ENCODE results near the gene STIP1. TPM values are rescaled to one million over a fixed set of nuclear protein-coding genes. Genes with fewer than 3 reads are reported as not detected.

STIP1 gene
- total and polyA plus RNA-seq, 10 of the 15 experiments (the other 5 are each of a cell fraction or from before 2014, with no cell fraction given): 25.2 to 291 (median 191) TPM

GRCh38 chr11:64201543-64201942, 15.6 kb downstream of the STIP1 start:
- Histone ChIP-seq H3K27ac (ENCODE audit: control insufficient read depth, insufficient read depth) (no peak overlapping the region), H3K27me3 (replicated peaks in 1 of 2; ENCODE audit: control insufficient read depth in 2 of 2, insufficient read depth in 2 of 2, low read length in 1 of 2) (no peaks in the 10 kb centered on the region), H3K9ac (ENCODE audit: control insufficient read depth, insufficient read depth, low read length) (no peak overlapping the region), H3K4me3 (no peak overlapping the region), H3K36me3 (ENCODE audit: control insufficient read depth in 2 of 2, insufficient read depth in 2 of 2, low read length in 1 of 2) (peaks cover 42% of the 10 kb centered on the region in 2 experiments), H3K79me2 (ENCODE audit: control insufficient read depth, insufficient read depth, low read length) (peaks cover 12% of the 10 kb centered on the region), H2AFZ (ENCODE audit: control insufficient read depth, low read depth, low read length) (no peak overlapping the region), H3K4me1 (ENCODE audit: control insufficient read depth, insufficient read depth, low read length) (peaks cover 22% of the 10 kb centered on the region), H3K4me2 (ENCODE audit: control insufficient read depth, insufficient read depth) (no peak overlapping the region), H4K20me1 (ENCODE audit: control insufficient read depth, insufficient read depth) (no peaks in the 10 kb centered on the region), H3K9me3 (replicated peaks; ENCODE audit: control insufficient read depth, insufficient read depth, low read length) (no peaks in the 10 kb centered on the region)
- TF ChIP-seq KAT2A (conservative IDR thresholded peaks at IDR 0.05; ENCODE audit: control insufficient read depth, low read depth, low read length) (no peak), ASH2L (IDR thresholded peaks at IDR 0.05; ENCODE audit: borderline replicate concordance, low read depth) (no peak), ZNF622 (IDR thresholded peaks at IDR 0.05) (no peak), RBBP5 (conservative IDR thresholded peaks at IDR 0.05) (no peak), ZNF687 (IDR thresholded peaks at IDR 0.05) (no peak), MLLT1 (IDR thresholded peaks at IDR 0.05) (no peak), SP1 (IDR thresholded peaks at IDR 0.05; ENCODE audit: low read depth, low read length) (no peak), JUND (IDR thresholded peaks at IDR 0.05; ENCODE audit: low read depth, low read length) (no peak), E2F8 (IDR thresholded peaks at IDR 0.05; ENCODE audit: low read depth, partially characterized antibody) (no peak), SUPT20H (IDR thresholded peaks at IDR 0.05; ENCODE audit: borderline replicate concordance, control insufficient read depth, low read depth, low read length) (no peak), HDAC6 (IDR thresholded peaks at IDR 0.05; ENCODE audit: unreplicated experiment) (no peak)
- ATAC-seq (no peak), DNase-seq (ENCODE audit: low read depth, low spot score) (no peak), FAIRE-seq (no peak)
- ChIA-PET CTCF (interaction anchor here (0.6 to 9.7 kb wide), 5 partner anchors 13 to 601 kb away, joined by 3 to 238 read pairs (median 4); partner anchors contain the start of genes CATSPERZ, ESRRA and PPP1R14B), SMC1A (ENCODE audit: uncharacterized antibody, unreplicated experiment) (no interaction called here), POLR2A (interaction anchor here (1.2 kb wide), 1 partner anchor 22 kb away, joined by 5 read pairs; no protein-coding TSS in a partner anchor), RAD21 (ENCODE audit: unreplicated experiment) (interaction anchor here (0.7 kb wide), 1 partner anchor 99 kb away, joined by 3 read pairs; no protein-coding TSS in a partner anchor)
- BruUV-seq (replicated peaks): no TSS peak
- intact Hi-C loops (cut with micrococcal nuclease; ENCODE audit: unreplicated experiment): no loop called here
- WGBS (ENCODE audit: insufficient coverage, insufficient replicate concordance, low lambda C conversion rate, missing lambda C conversion rate): 85% methylated on average over 3 of the region's 3 CpGs
- in situ Hi-C loops (cut with MboI): loop anchor here (5.0 kb wide), 1 partner anchor 101 kb away; the partner anchor contains the start of gene CATSPERZ

All from GM12878 (cell line).